HEK293 (cell line): Measurements from ENCODE around the gene PSEN1.

ENCODE experiments used
- CTCF ChIA-PET: fragments of 350-600 bp; formaldehyde crosslinking; extraction: SDS; loops from one replicate; lab custom pipeline; 2021; ENCODE audit warnings: antibody characterized with exemption; lab: Yijun Ruan, JAX
- POLR2A ChIA-PET: fragments of 300-600 bp; formaldehyde crosslinking; extraction: SDS; loops from one replicate; lab custom pipeline; 2020; ENCODE audit warnings: antibody characterized with exemption, inconsistent platforms; lab: Yijun Ruan, JAX
- H3K27ac ChIP-seq: fragments of 200-500 bp; sonication (Bioruptor generic); 2 replicates; pipeline ENCODE4 v1.5.1; 2014; ENCODE audit warnings: low read depth, low read length, control low read depth, inconsistent platforms; ENCODE audit errors: extremely low read depth
- H3K36me3 ChIP-seq, 2 experiments: fragments of 200-500 bp in 1 of 2; sonication (Bioruptor generic) in 1 of 2; 1 replicate in 1 of 2; 2 replicates in 1 of 2; pipeline ENCODE4 v1.5.1; 2014 to 2017; ENCODE audit warnings: inconsistent platforms in 2 of 2, low read length in 2 of 2; ENCODE audit not compliant: control insufficient read depth in 2 of 2, insufficient read depth in 1 of 2
- H3K4me1 ChIP-seq: fragments of 200-500 bp; sonication (Bioruptor generic); 2 replicates; pipeline ENCODE4 v1.5.1; 2014; ENCODE audit warnings: mild to moderate bottlenecking, low read length, inconsistent platforms; ENCODE audit not compliant: control insufficient read depth, insufficient read depth
- H3K4me3 ChIP-seq: 2 replicates; pipeline ENCODE4 v1.5.1; 2011; ENCODE audit warnings: low read depth, mild to moderate bottlenecking, control low read depth, low read length, moderate library complexity
- H3K9me3 ChIP-seq: fragments of 200-500 bp; sonication (Bioruptor generic); 2 replicates; pipeline ENCODE4 v1.5.1; 2014; ENCODE audit warnings: low read depth, low read length, inconsistent platforms; ENCODE audit not compliant: control insufficient read depth, insufficient read depth
- REPIN1 ChIP-seq: fragments of 450-650 bp; formaldehyde crosslinking; IDR thresholded peaks from 2 replicates; pipeline ENCODE4 v1.5.1; 2017; ENCODE audit warnings: missing biosample characterization, missing genetic modification characterization, low read depth
- SCRT2 ChIP-seq: fragments of 450-650 bp; formaldehyde crosslinking; IDR thresholded peaks from 2 replicates; pipeline ENCODE4 v1.5.1; 2016; ENCODE audit warnings: missing biosample characterization, missing genetic modification characterization
- SETDB1 ChIP-seq: IDR thresholded peaks from one replicate; pipeline ENCODE4 v1.6.1; 2017; ENCODE audit warnings: mild to moderate bottlenecking, low read length, moderate library complexity, mixed read lengths; ENCODE audit not compliant: insufficient read length
- ZIC2 ChIP-seq: fragments of 450-650 bp; formaldehyde crosslinking; IDR thresholded peaks from 2 replicates; pipeline ENCODE4 v1.5.1; 2016; ENCODE audit warnings: missing biosample characterization, missing genetic modification characterization
- ZNF239 ChIP-seq: fragments of 450-650 bp; formaldehyde crosslinking; IDR thresholded peaks from 2 replicates; pipeline ENCODE4 v1.5.1; 2016; ENCODE audit warnings: missing biosample characterization, missing genetic modification characterization
- ZNF248 ChIP-seq: fragments of 450-650 bp; formaldehyde crosslinking; IDR thresholded peaks from 2 replicates; pipeline ENCODE4 v1.5.1; 2017; ENCODE audit warnings: missing biosample characterization, missing genetic modification characterization
- ZNF571 ChIP-seq: fragments of 450-650 bp; formaldehyde crosslinking; IDR thresholded peaks from 2 replicates; pipeline ENCODE4 v1.5.0; 2017; ENCODE audit warnings: missing biosample characterization, missing genetic modification characterization
- ZNF629 ChIP-seq: fragments of 450-650 bp; formaldehyde crosslinking; IDR thresholded peaks from 2 replicates; pipeline ENCODE4 v1.5.1; 2017; ENCODE audit warnings: missing biosample characterization, missing genetic modification characterization
- ZNF664 ChIP-seq: fragments of 450-650 bp; formaldehyde crosslinking; IDR thresholded peaks from 2 replicates; pipeline ENCODE4 v1.5.1; 2016; ENCODE audit warnings: missing biosample characterization, missing genetic modification characterization
- ZNF707 ChIP-seq: fragments of 450-650 bp; formaldehyde crosslinking; IDR thresholded peaks from 2 replicates; pipeline ENCODE4 v1.5.1; 2016; ENCODE audit warnings: missing biosample characterization, missing genetic modification characterization
- ZNF768 ChIP-seq: fragments of 450-650 bp; formaldehyde crosslinking; IDR thresholded peaks from 2 replicates; pipeline ENCODE4 v1.5.1; 2018; ENCODE audit warnings: missing biosample characterization, mild to moderate bottlenecking, missing genetic modification characterization
- TF ChIP-seq, protein P1 (sequence below): fragments of 450-650 bp; formaldehyde crosslinking; IDR thresholded peaks from 2 replicates; pipeline ENCODE4; 2016; ENCODE audit warnings: missing biosample characterization, missing genetic modification characterization
- TF ChIP-seq, protein P2 (sequence below): fragments of 450-650 bp; formaldehyde crosslinking; IDR thresholded peaks from 2 replicates; pipeline ENCODE4 v1.5.1; 2016; ENCODE audit warnings: missing biosample characterization, missing genetic modification characterization, low read depth
- TF ChIP-seq, protein P3 (sequence below): fragments of 450-650 bp; formaldehyde crosslinking; conservative IDR thresholded peaks from 2 replicates; pipeline ENCODE4 v1.5.1; 2016; ENCODE audit warnings: low read depth, missing biosample characterization, missing genetic modification characterization
- TF ChIP-seq, protein P4 (sequence below): IDR thresholded peaks from 2 replicates; pipeline ENCODE4 v1.6.1; 2011; ENCODE audit warnings: mild to moderate bottlenecking, low read depth, low read length, borderline replicate concordance
- TF ChIP-seq, protein P5 (sequence below): fragments of 450-650 bp; formaldehyde crosslinking; optimal IDR thresholded peaks from 2 replicates; pipeline ENCODE3; 2016; ENCODE audit warnings: missing biosample characterization, mild to moderate bottlenecking, missing genetic modification characterization
- TF ChIP-seq, protein P6 (sequence below): fragments of 450-650 bp; formaldehyde crosslinking; IDR thresholded peaks from 2 replicates; pipeline ENCODE4 v1.5.1; 2017; ENCODE audit warnings: missing biosample characterization, missing genetic modification characterization

The PSEN1 gene

DNA sequence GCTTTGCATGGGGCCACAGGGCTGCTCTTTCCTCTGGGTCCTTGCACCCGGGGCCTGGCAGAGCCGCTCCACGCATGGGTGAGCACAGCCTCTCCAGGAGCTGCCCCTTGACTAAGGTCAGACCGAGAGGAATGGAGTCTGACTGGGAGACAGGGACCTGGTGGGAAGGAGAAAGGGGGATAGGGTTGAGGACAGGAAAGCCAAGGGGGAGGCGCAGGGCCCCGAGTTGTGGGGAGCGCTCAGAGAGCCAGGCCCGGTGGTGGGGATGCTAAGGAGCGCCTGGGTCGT is 117.0 kb downstream of the PSEN1 start (continued):
- TF ChIP-seq, protein P1, sequence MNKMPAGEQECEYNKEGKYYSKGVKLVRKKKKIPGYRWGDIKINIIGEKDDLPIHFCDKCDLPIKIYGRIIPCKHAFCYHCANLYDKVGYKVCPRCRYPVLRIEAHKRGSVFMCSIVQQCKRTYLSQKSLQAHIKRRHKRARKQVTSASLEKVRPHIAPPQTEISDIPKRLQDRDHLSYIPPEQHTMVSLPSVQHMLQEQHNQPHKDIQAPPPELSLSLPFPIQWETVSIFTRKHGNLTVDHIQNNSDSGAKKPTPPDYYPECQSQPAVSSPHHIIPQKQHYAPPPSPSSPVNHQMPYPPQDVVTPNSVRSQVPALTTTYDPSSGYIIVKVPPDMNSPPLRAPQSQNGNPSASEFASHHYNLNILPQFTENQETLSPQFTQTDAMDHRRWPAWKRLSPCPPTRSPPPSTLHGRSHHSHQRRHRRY (tag by site-specific recombination): no peak
- no peak for TF ChIP-seq REPIN1 (tag by site-specific recombination)
- TF ChIP-seq, all 188 proteins: peak for 0

DNA sequence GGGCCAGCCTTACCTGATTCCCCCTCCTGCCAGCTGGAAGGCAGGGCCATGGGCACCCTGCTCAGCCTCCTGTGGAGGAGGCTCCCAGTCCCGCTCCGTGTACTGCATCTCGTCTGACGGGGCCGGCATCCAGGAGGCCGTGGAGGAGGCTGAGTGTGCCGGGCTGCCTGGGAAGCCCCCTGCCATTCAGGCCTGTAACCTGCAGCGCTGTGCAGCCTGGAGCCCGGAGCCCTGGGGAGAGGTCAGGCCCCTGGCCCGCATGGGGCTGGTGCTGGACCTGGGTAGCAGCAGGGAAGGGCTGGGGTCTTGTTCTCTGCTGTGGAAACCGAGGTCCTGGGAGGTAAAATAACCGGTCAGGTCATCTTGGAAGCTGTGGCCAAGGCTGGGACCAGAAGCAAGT is 117.4 kb downstream of the PSEN1 start:
- TF ChIP-seq, protein P2, sequence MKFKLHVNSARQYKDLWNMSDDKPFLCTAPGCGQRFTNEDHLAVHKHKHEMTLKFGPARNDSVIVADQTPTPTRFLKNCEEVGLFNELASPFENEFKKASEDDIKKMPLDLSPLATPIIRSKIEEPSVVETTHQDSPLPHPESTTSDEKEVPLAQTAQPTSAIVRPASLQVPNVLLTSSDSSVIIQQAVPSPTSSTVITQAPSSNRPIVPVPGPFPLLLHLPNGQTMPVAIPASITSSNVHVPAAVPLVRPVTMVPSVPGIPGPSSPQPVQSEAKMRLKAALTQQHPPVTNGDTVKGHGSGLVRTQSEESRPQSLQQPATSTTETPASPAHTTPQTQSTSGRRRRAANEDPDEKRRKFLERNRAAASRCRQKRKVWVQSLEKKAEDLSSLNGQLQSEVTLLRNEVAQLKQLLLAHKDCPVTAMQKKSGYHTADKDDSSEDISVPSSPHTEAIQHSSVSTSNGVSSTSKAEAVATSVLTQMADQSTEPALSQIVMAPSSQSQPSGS (tag by site-specific recombination): no peak
- TF ChIP-seq ZNF629 (tag by site-specific recombination) (no peak), SCRT2 (tag by site-specific recombination) (no peak), ZIC2 (tag by site-specific recombination) (no peak)
- TF ChIP-seq, protein P3, sequence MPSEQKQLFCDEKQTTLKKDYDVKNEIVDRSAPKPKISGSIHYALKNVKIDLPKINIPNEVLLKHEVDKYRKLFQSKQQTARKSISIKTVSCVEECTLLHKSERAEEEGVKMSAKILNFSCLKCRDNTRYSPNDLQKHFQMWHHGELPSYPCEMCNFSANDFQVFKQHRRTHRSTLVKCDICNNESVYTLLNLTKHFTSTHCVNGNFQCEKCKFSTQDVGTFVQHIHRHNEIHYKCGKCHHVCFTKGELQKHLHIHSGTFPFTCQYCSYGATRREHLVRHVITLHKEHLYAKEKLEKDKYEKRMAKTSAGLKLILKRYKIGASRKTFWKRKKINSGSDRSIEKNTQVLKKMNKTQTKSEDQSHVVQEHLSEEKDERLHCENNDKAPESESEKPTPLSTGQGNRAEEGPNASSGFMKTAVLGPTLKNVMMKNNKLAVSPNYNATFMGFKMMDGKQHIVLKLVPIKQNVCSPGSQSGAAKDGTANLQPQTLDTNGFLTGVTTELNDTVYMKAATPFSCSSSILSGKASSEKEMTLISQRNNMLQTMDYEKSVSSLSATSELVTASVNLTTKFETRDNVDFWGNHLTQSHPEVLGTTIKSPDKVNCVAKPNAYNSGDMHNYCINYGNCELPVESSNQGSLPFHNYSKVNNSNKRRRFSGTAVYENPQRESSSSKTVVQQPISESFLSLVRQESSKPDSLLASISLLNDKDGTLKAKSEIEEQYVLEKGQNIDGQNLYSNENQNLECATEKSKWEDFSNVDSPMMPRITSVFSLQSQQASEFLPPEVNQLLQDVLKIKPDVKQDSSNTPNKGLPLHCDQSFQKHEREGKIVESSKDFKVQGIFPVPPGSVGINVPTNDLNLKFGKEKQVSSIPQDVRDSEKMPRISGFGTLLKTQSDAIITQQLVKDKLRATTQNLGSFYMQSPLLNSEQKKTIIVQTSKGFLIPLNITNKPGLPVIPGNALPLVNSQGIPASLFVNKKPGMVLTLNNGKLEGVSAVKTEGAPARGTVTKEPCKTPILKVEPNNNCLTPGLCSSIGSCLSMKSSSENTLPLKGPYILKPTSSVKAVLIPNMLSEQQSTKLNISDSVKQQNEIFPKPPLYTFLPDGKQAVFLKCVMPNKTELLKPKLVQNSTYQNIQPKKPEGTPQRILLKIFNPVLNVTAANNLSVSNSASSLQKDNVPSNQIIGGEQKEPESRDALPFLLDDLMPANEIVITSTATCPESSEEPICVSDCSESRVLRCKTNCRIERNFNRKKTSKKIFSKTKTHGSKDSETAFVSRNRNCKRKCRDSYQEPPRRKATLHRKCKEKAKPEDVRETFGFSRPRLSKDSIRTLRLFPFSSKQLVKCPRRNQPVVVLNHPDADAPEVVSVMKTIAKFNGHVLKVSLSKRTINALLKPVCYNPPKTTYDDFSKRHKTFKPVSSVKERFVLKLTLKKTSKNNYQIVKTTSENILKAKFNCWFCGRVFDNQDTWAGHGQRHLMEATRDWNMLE: no peak
- POLR2A ChIA-PET: no interaction called here
- Histone ChIP-seq H3K9me3 (no peaks in the 10 kb centered on the region), H3K4me3 (no peak overlapping the region), H3K27ac (no peak overlapping the region), H3K4me1 (no peaks in the 10 kb centered on the region), H3K36me3 (no peaks in the 10 kb centered on the region; a peak in 1 of 3 replicates)
- CTCF ChIA-PET: no interaction called here

DNA sequence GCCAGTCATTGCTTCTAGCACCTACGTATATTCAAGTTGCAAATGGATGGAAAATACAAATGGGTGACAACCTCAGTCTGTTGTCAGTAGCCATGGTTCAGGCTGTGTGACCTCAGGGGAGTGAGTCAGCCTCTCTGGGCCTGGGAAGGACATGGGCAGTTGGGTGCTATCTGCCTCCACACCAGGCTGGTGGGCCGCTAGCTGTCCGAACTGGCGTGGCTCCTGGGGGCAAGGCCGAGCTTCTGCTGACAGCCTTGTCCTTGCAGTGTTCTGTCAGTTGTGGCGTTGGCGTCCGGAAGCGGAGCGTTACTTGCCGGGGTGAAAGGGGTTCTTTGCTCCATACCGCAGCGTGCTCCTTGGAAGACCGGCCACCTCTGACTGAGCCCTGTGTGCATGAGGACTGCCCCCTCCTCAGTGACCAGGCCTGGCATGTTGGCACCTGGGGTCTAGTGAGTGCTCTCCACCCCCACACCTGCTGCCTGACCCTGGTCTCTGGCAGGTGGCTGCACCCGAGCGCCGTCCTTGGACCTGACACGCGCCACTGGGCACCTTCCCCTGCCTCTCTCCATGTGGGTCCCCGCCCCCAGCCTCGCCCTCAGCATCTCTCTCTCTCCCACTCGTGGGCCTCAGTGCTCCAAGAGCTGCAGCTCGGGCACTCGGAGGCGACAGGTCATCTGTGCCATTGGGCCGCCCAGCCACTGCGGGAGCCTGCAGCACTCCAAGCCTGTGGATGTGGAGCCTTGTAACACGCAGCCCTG is 118.1 kb downstream of the PSEN1 start:
- POLR2A ChIA-PET: no interaction called here
- TF ChIP-seq ZNF239 (tag by site-specific recombination): no peak
- TF ChIP-seq ZNF768 (tag by site-specific recombination): 0 out of 2 replicates have a peak, but pooled peaks have one; percentile 51
- TF ChIP-seq SCRT2 (tag by site-specific recombination): peak; percentile 62

DNA sequence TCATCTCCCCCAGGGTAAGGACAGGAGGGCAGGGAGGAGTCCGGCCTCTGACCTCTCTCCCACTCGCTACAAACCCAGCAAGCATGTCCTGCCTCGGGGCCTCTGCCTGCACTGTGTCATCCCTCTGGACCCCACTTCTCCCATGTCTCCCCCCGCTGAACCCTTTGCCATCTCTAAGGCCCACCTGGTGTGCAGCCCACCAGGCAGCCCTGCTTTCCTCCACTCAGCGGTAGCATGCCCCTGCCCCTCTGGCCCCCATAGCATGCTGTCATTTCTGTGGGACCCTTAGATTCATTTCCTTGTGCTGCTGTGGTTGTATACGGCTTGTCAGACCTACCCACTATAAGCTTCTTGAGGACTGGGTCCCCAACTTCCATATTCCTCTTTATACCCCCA is 118.7 kb downstream of the PSEN1 start:
- H3K4me1 ChIP-seq: no peaks in the 10 kb centered on the region
- ChIA-PET POLR2A (no interaction called here), CTCF (interaction anchor here (0.6 kb wide), 1 partner anchor 23 kb away, joined by 4 read pairs; no protein-coding TSS in a partner anchor)
- H3K4me3 ChIP-seq: no peak overlapping the region
- H3K36me3 ChIP-seq: no peaks in the 10 kb centered on the region; a peak in 1 of 3 replicates
- H3K27ac ChIP-seq: no peak overlapping the region
- no peaks in the 10 kb centered on the region for H3K9me3 ChIP-seq
- TF ChIP-seq ZNF629 (tag by site-specific recombination) (no peak), ZNF571 (tag by site-specific recombination) (no peak), ZNF664 (tag by site-specific recombination) (no peak), SETDB1 (no peak), ZNF248 (tag by site-specific recombination) (no peak), ZIC2 (tag by site-specific recombination) (no peak), ZNF707 (tag by site-specific recombination) (no peak)
- TF ChIP-seq, protein P4, sequence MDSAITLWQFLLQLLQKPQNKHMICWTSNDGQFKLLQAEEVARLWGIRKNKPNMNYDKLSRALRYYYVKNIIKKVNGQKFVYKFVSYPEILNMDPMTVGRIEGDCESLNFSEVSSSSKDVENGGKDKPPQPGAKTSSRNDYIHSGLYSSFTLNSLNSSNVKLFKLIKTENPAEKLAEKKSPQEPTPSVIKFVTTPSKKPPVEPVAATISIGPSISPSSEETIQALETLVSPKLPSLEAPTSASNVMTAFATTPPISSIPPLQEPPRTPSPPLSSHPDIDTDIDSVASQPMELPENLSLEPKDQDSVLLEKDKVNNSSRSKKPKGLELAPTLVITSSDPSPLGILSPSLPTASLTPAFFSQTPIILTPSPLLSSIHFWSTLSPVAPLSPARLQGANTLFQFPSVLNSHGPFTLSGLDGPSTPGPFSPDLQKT: no peak
- TF ChIP-seq, protein P5, sequence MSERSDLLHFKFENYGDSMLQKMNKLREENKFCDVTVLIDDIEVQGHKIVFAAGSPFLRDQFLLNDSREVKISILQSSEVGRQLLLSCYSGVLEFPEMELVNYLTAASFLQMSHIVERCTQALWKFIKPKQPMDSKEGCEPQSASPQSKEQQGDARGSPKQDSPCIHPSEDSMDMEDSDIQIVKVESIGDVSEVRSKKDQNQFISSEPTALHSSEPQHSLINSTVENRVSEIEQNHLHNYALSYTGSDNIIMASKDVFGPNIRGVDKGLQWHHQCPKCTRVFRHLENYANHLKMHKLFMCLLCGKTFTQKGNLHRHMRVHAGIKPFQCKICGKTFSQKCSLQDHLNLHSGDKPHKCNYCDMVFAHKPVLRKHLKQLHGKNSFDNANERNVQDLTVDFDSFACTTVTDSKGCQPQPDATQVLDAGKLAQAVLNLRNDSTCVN (tag by site-specific recombination): no peak
- TF ChIP-seq, protein P6, sequence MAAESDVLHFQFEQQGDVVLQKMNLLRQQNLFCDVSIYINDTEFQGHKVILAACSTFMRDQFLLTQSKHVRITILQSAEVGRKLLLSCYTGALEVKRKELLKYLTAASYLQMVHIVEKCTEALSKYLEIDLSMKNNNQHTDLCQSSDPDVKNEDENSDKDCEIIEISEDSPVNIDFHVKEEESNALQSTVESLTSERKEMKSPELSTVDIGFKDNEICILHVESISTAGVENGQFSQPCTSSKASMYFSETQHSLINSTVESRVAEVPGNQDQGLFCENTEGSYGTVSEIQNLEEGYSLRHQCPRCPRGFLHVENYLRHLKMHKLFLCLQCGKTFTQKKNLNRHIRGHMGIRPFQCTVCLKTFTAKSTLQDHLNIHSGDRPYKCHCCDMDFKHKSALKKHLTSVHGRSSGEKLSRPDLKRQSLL (tag by site-specific recombination): no peak

More for the DNA sequence above, 118.1 kb downstream of the PSEN1 start:
- CTCF ChIA-PET: interaction anchor here (0.6 kb wide), 1 partner anchor 22 kb away, joined by 4 read pairs; no protein-coding TSS in a partner anchor
- Histone ChIP-seq H3K27ac (no peak overlapping the region), H3K9me3 (no peaks in the 10 kb centered on the region), H3K4me3 (no peak overlapping the region), H3K4me1 (no peaks in the 10 kb centered on the region), H3K36me3 (no peaks in the 10 kb centered on the region; a peak in 1 of 3 replicates)
